SK-MEL-5 (cell line): ENCODE results near the gene BLVRB. TPM values are rescaled to one million over a fixed set of nuclear protein-coding genes. Genes with fewer than 3 reads are reported as not detected.
"Not testable (repeated sequence)": the region's sequence is repeated elsewhere in the genome, so short reads cannot be mapped to it uniquely, and the experiment has no call there.

Experiments
- DNase-seq: peaks from one replicate; pipeline ENCODE4 v3.0.0-alpha.2; 2016; ENCODE audit warnings: low read depth, low spot score
- in situ Hi-C: cut with HindIII; loops from 2 replicates; pipeline ENCODE4 v1.10.0; 2016; ENCODE audit warnings: low sequenced_read_pairs, high pct_unique_total_duplicates, low pct_unique_long_range_greater_than_20kb
- polyA plus RNA-seq, 2 experiments: library from polyadenylated mRNA; depleted of rRNA; stranded (reverse); fragments of >200 nt; gene quantifications; 2 replicates each; pipeline ENCODE4 v1.2.3, GENCODE V29; 2015
- total RNA-seq: library from RNA; depleted of rRNA; stranded (reverse); fragments of >200 nt; shearing (Covaris generic); gene quantifications from 2 replicates; pipeline ENCODE4 v1.2.3, GENCODE V29; 2014; rRNA removed

BLVRB gene
- 104 and 110 TPM in 2 replicates for total RNA-seq
- polyA plus RNA-seq (2015; cell fraction: cytosol; rRNA removed): 139 and 167 TPM in 2 replicates
- polyA plus RNA-seq (2015; cell fraction: nucleus; rRNA removed): 24.0 TPM in 2 replicates

GRCh38 chr19:40465557-40466218 is at the start of gene BLVRB:
Gene BLVRB, minus strand, starts transcription at chr19:40465745. Its CDS starts 57 bp downstream, at chr19:40465688.
- in situ Hi-C loops: no loop called here
- DNase-seq: peak; percentile 98

GRCh38 chr19:40513741-40514315 is 48.3 kb upstream of the BLVRB start:
- no peak for DNase-seq

GRCh38 chr19:40513345-40513678 is 47.8 kb upstream of the BLVRB start:
- in situ Hi-C loops: no loop called here
- DNase-seq: no peak

More at GRCh38 chr19:40513741-40514315, 48.3 kb upstream of the BLVRB start:
- in situ Hi-C loops: no loop called here

- in situ Hi-C loops: no loop called here
- DNase-seq: no peak
Measured at GRCh38 chr19:40512473-40513344, 47.2 kb upstream of the BLVRB start.

- in situ Hi-C loops: no loop called here
Measured at GRCh38 chr19:40512110-40512472, 46.5 kb upstream of the BLVRB start.

GRCh38 chr19:40511487-40511886 is 45.9 kb upstream of the BLVRB start:
- in situ Hi-C loops: no loop called here
- DNase-seq: no peak

More at GRCh38 chr19:40512110-40512472, 46.5 kb upstream of the BLVRB start:
- no peak for DNase-seq

- in situ Hi-C loops: no loop called here
- DNase-seq: no peak
Measured at GRCh38 chr19:40510526-40511115, 45.1 kb upstream of the BLVRB start.

- in situ Hi-C loops: no loop called here
Measured at GRCh38 chr19:40508739-40509260, 43.3 kb upstream of the BLVRB start.

GRCh38 chr19:40507892-40508291 is 42.3 kb upstream of the BLVRB start:
- DNase-seq: no peak

More at GRCh38 chr19:40508739-40509260, 43.3 kb upstream of the BLVRB start:
- no peak for DNase-seq

GRCh38 chr19:40506099-40506498 is 40.6 kb upstream of the BLVRB start:
- in situ Hi-C loops: no loop called here
- DNase-seq: no peak

More at GRCh38 chr19:40507892-40508291, 42.3 kb upstream of the BLVRB start:
- in situ Hi-C loops: no loop called here

GRCh38 chr19:40503320-40503695 is 37.8 kb upstream of the BLVRB start:
- no peak for DNase-seq
- in situ Hi-C loops: no loop called here

- in situ Hi-C loops: no loop called here
Measured at GRCh38 chr19:40502647-40503319, 37.2 kb upstream of the BLVRB start.

GRCh38 chr19:40502081-40502480 is 36.5 kb upstream of the BLVRB start:
- in situ Hi-C loops: no loop called here
- no peak for DNase-seq

More at GRCh38 chr19:40502647-40503319, 37.2 kb upstream of the BLVRB start:
- DNase-seq: peak; percentile 15

- in situ Hi-C loops: no loop called here
- DNase-seq: no peak
Measured at GRCh38 chr19:40501599-40501998, 36.1 kb upstream of the BLVRB start.

- in situ Hi-C loops, DNase-seq: not testable (repeated sequence)
Measured at GRCh38 chr19:40500678-40501530, 35.4 kb upstream of the BLVRB start.

GRCh38 chr19:40499320-40499719 is 33.8 kb upstream of the BLVRB start:
- in situ Hi-C loops: no loop called here
- no peak for DNase-seq
